ENCODE measurements around the gene NUCB1.
"Not testable (repeated sequence)": the region's sequence is repeated elsewhere in the genome, so short reads cannot be mapped to it uniquely, and the experiment has no call there.

NUCB1 gene

GRCh38 chr19:48874303-48875135, 25.6 kb upstream of the NUCB1 start:
- DNase-seq (ENCODE audit: low read depth): no peak

GRCh38 chr19:48876043-48876981, 23.8 kb upstream of the NUCB1 start:
- not testable (repeated sequence) for DNase-seq (ENCODE audit: low read depth)

- DNase-seq (ENCODE audit: low read depth): no peak
Observed at GRCh38 chr19:48877855-48878195, 22.3 kb upstream of the NUCB1 start.

GRCh38 chr19:48878196-48879024, 21.7 kb upstream of the NUCB1 start:
- DNase-seq (ENCODE audit: low read depth): no peak

- no peak for DNase-seq (ENCODE audit: low read depth)
Observed at GRCh38 chr19:48879025-48879637, 21.0 kb upstream of the NUCB1 start.

GRCh38 chr19:48879696-48880095, 20.4 kb upstream of the NUCB1 start:
- DNase-seq (ENCODE audit: low read depth): not testable (repeated sequence)

GRCh38 chr19:48881741-48882657, 18.1 kb upstream of the NUCB1 start:
- DNase-seq (ENCODE audit: low read depth): no peak

GRCh38 chr19:48883726-48884125, 16.4 kb upstream of the NUCB1 start:
- DNase-seq (ENCODE audit: low read depth): no peak

- no peak for DNase-seq (ENCODE audit: low read depth)
Observed at GRCh38 chr19:48887861-48888612, 12.1 kb upstream of the NUCB1 start.

GRCh38 chr19:48889496-48889895, 10.6 kb upstream of the NUCB1 start:
- not testable (repeated sequence) for DNase-seq (ENCODE audit: low read depth)

- DNase-seq (ENCODE audit: low read depth): no peak
Observed at GRCh38 chr19:48890551-48890950, 9.6 kb upstream of the NUCB1 start.

- no peak for DNase-seq (ENCODE audit: low read depth)
Observed at GRCh38 chr19:48895226-48895625, 4.9 kb upstream of the NUCB1 start.

GRCh38 chr19:48896191-48896720, 3.9 kb upstream of the NUCB1 start:
- no peak for DNase-seq (ENCODE audit: low read depth)

- no peak for DNase-seq (ENCODE audit: low read depth)
Observed at GRCh38 chr19:48897181-48897580, 2.9 kb upstream of the NUCB1 start.

GRCh38 chr19:48899386-48899749, 744 bp upstream of the NUCB1 start:
- not testable (repeated sequence) for DNase-seq (ENCODE audit: low read depth)

- DNase-seq (ENCODE audit: low read depth): no peak
Observed at GRCh38 chr19:48900477-48901406, 630 bp downstream of the NUCB1 start.

- DNase-seq (ENCODE audit: low read depth): not testable (repeated sequence)
Observed at GRCh38 chr19:48902291-48902690, 2.2 kb downstream of the NUCB1 start.

- not testable (repeated sequence) for DNase-seq (ENCODE audit: low read depth)
Observed at GRCh38 chr19:48903788-48904187, 3.7 kb downstream of the NUCB1 start.

All from stimulated activated CD8-positive, alpha-beta memory T cell treated with anti-CD3 and anti-CD28 coated beads, Interleukin-4, amount 100 ng/mL, for 24 hours (primary cell).